ENCODE measurements around the gene SFMBT1. TPM values are rescaled to one million over a fixed set of nuclear protein-coding genes. Genes with fewer than 3 reads are reported as not detected.

Gene SFMBT1
- total and polyA plus RNA-seq, 11 donors: 3.4 to 18.8 (median 14.3) TPM

DNA sequence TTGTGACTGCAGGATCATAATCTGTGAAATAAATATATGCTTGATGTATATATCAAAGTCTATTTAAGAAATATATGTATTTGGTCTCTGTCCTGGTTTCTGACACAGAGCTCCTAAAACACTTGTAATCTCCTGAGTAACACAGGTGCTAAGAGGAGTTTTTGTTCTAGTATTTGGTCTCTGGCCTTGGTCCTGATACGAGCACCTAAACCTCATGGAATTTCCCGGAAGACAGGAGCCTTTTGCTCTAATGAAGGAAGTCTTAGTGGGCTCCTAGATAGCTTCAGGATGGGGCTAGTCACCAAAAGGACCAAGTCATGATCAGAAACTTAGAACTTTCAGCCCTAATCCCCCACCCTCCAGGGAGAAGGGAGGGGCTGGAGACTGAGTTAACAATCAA, 191.9 kb downstream of the SFMBT1 start:
- Histone ChIP-seq H3K27ac (no peak overlapping the region), H3K4me3 (no peak overlapping the region), H3K36me3 (peaks cover 0 to 58% (median 46%) of the 10 kb centered on the region in 9 donors), H3K27me3 (no peaks in the 10 kb centered on the region), H3K4me1 (peaks cover 0 to 11% (median 0%) of the 10 kb centered on the region in 12 donors), H3K9me3 (no peaks in the 10 kb centered on the region)
- intact Hi-C loops (cut with DNase I): loop anchor here in 6 of 10 donors (5.0 to 10.0 kb wide), 5 partner anchors 61 to 221 kb away; no protein-coding TSS in a partner anchor
- 91 to 95% (median 93%) methylated on average over 2 of the region's 2 CpGs for WGBS, 4 donors
- ATAC-seq: no peak
- no peak for TF ChIP-seq POLR2A (IDR thresholded peaks at IDR 0.05)
- DNase-seq: no peak

Other genes with a start within 250 kb of the SFMBT1 start
- 10 to 100 TPM in 1 of 9 donors, 1 to 10 TPM in 8; 1.4 to 11.2 (median 4.3) TPM for gene ITIH4, start 215.4 kb downstream of the SFMBT1 start, total RNA-seq
- 1 to 10 TPM in 1 of 2 donors, under 1 TPM in 1; 0.76 to 4.1 TPM for gene ITIH4, start 215.4 kb downstream of the SFMBT1 start, polyA plus RNA-seq
- gene MUSTN1, start 211.1 kb downstream of the SFMBT1 start, total RNA-seq: 100 to 1,000 TPM in 2 of 9 donors, 10 to 100 TPM in 7; 13.5 to 207 (median 32.4) TPM
- 100 to 1,000 TPM in 1 of 2 donors, 10 to 100 TPM in 1; 31.0 to 183 TPM for gene MUSTN1, start 211.1 kb downstream of the SFMBT1 start, polyA plus RNA-seq
- gene STIMATE, start 148.5 kb downstream of the SFMBT1 start, total RNA-seq: 10 to 100 TPM in 4 of 9 donors, 1 to 10 TPM in 5; 4.4 to 17.1 (median 10.0) TPM
- gene STIMATE, start 148.5 kb downstream of the SFMBT1 start, polyA plus RNA-seq: 1 to 10 TPM; 3.4 to 4.5 TPM
- gene RFT1, start 84.4 kb upstream of the SFMBT1 start, total RNA-seq: 10 to 100 TPM in 3 of 9 donors, 1 to 10 TPM in 6; 5.4 to 16.2 (median 8.8) TPM
- gene RFT1, start 84.4 kb upstream of the SFMBT1 start, polyA plus RNA-seq: 1 to 10 TPM; 5.0 to 9.3 TPM
- gene PRKCD, start 115.1 kb upstream of the SFMBT1 start, total RNA-seq: 10 to 100 TPM in 6 of 9 donors, 1 to 10 TPM in 3; 5.3 to 44.5 (median 11.6) TPM
- 10 to 100 TPM in 1 of 2 donors, 1 to 10 TPM in 1; 7.8 to 13.4 TPM for gene PRKCD, start 115.1 kb upstream of the SFMBT1 start, polyA plus RNA-seq
- 100 to 1,000 TPM in 1 of 9 donors, 10 to 100 TPM in 8; 20.6 to 111 (median 36.6) TPM for gene TKT, start 209.9 kb upstream of the SFMBT1 start, total RNA-seq
- gene TKT, start 209.9 kb upstream of the SFMBT1 start, polyA plus RNA-seq: 100 to 1,000 TPM in 1 of 2 donors, 10 to 100 TPM in 1; 23.8 to 111 TPM

All from heart left ventricle (tissue), 16 donors.